ENCODE results near the gene CENPU. TPM values are rescaled to one million over a fixed set of nuclear protein-coding genes. Genes with fewer than 3 reads are reported as not detected.

CENPU gene
- total and polyA plus RNA-seq, 4 donors, result 12.0 to 22.3 (median 19.0) TPM

Other genes starting within 250 kb of the CENPU start
- 10 to 100 TPM; 37.5 to 47.6 TPM for gene CASP3, start 84.6 kb downstream of the CENPU start, total RNA-seq
- 10 to 100 TPM; 47.7 to 62.1 TPM for gene CASP3, start 84.6 kb downstream of the CENPU start, polyA plus RNA-seq (ENCODE audit: insufficient read length in 2 of 2)
- 10 to 100 TPM; 28.1 to 30.8 TPM for gene PRIMPOL, start 84.4 kb downstream of the CENPU start, total RNA-seq
- 10 to 100 TPM; 27.4 to 36.5 TPM for gene PRIMPOL, start 84.4 kb downstream of the CENPU start, polyA plus RNA-seq (ENCODE audit: insufficient read length in 2 of 2)
- 10 to 100 TPM; 30.1 to 62.7 TPM for gene ACSL1, start 91.9 kb upstream of the CENPU start, total RNA-seq
- 10 to 100 TPM; 28.9 to 29.6 TPM for gene ACSL1, start 91.9 kb upstream of the CENPU start, polyA plus RNA-seq (ENCODE audit: insufficient read length in 2 of 2)

Data from spinal cord (tissue), 4 donors.